ENCODE results near the gene MYL6. TPM values are rescaled to one million over a fixed set of nuclear protein-coding genes. Genes with fewer than 3 reads are reported as not detected.

MYL6 gene
- polyA plus RNA-seq, 1 of the 3 experiments (the other 2 are of a cell fraction): 4,697 TPM

DNA sequence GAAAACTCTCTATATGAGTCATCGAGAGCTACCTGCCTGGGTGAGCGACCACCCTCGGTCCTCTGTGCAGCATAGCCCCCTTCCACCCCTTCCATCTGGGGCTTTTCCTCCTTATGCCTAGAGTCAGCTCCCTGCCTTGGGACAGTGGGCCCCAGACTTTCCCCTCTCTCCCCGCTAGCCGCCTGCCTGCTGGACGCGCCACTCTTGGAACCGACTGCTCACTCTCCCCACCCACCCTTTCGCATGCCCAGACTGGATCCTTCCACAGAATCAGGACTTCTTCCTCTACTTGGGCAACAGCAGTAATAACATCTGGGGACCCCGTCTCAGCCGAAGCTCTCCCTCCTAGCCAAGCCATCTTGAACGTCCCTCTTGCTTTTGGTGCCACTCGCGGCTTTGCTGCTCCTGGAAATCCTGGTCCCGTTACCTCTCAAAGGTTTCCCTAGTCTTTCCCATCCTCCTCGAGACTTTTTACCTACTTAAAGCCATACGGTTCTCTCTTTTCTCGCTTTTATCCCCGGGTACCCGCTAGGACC, 29.4 kb upstream of the MYL6 start:
- Histone ChIP-seq H3K79me2 (ENCODE audit: insufficient read depth) (peaks cover 57% of the 10 kb centered on the region), H3K9me2 (no peaks in the 10 kb centered on the region), H3K9ac (peak overlapping the region; percentile 88), H3K4me3 (ENCODE audit: low read depth in 2 of 2, low read length in 1 of 2) (peak overlapping the region; percentile 67 to 89), H3K4me1 (ENCODE audit: control insufficient read depth in 1 of 2, insufficient read depth in 2 of 2, low read depth in 1 of 2, low read length in 1 of 2) (peaks cover 13 to 23% of the 10 kb centered on the region in 2 experiments), H3K27me3 (ENCODE audit: insufficient read depth) (no peaks in the 10 kb centered on the region), H3K4me2 (peak overlapping the region; percentile 98), H2AFZ (ENCODE audit: low read depth) (peak overlapping the region; percentile 38; the same call in 1 of the 2 replicates), H3K9me3 (no peaks in the 10 kb centered on the region), H3F3A (replicated peaks; ENCODE audit: insufficient read depth) (peaks cover 34% of the 10 kb centered on the region), H3K27ac (ENCODE audit: low read depth in 2 of 2, low read length in 1 of 2) (peak overlapping the region; percentile 74 to 85), H4K20me1 (ENCODE audit: insufficient read depth) (no peaks in the 10 kb centered on the region), H3K36me3 (replicated peaks in 1 of 2; ENCODE audit: control insufficient read depth in 1 of 2, insufficient read depth in 2 of 2, low read length in 1 of 2) (peaks cover 31% of the 10 kb centered on the region in 2 experiments)
- POLR2A ChIA-PET: interaction anchor here (0.6 to 2.9 kb wide), 11 partner anchors 9 to 93 kb away, joined by 3 to 44 read pairs (median 7); partner anchors contain the start of genes MYL6, MYL6B, PA2G4 and RNF41
- CTCF ChIA-PET: interaction anchor here (0.6 to 16.0 kb wide), 16 partner anchors 9 to 243 kb away, joined by 3 to 272 read pairs (median 4); partner anchors contain the start of genes MYL6, MYL6B, RNF41 and SMARCC2
- 1% methylated on average over 18 of the region's 20 CpGs for WGBS (ENCODE audit: low lambda C conversion rate)
- peak; percentile 53 for DNase-seq
- TF ChIP-seq JUND (IDR thresholded peaks at IDR 0.05) (no peak), RCOR1 (IDR thresholded peaks at IDR 0.05; ENCODE audit: low read length) (no peak), GABPA (IDR thresholded peaks at IDR 0.05; ENCODE audit: low read depth) (no peak), ELF1 (IDR thresholded peaks at IDR 0.05) (no peak), RFX5 (IDR thresholded peaks at IDR 0.05; ENCODE audit: low read length) (no peak), YY1 (IDR thresholded peaks at IDR 0.05; ENCODE audit: low read depth) (no peak), EP300 (IDR thresholded peaks at IDR 0.05; ENCODE audit: borderline replicate concordance in 1 of 2, low read depth in 1 of 2, low read length in 1 of 2) (no peak), TCF12 (IDR thresholded peaks at IDR 0.05) (no peak), FOSL2 (IDR thresholded peaks at IDR 0.05; ENCODE audit: borderline replicate concordance, low read depth) (no peak), EZH2phosphoT487 (IDR thresholded peaks at IDR 0.05; ENCODE audit: borderline replicate concordance, low read depth) (no peak), POLR2AphosphoS5 (IDR thresholded peaks at IDR 0.05; ENCODE audit: low read depth, low read length) (no peak), FOXM1 (IDR thresholded peaks at IDR 0.05; ENCODE audit: low read depth) (no peak)
- TF ChIP-seq, protein P1, sequence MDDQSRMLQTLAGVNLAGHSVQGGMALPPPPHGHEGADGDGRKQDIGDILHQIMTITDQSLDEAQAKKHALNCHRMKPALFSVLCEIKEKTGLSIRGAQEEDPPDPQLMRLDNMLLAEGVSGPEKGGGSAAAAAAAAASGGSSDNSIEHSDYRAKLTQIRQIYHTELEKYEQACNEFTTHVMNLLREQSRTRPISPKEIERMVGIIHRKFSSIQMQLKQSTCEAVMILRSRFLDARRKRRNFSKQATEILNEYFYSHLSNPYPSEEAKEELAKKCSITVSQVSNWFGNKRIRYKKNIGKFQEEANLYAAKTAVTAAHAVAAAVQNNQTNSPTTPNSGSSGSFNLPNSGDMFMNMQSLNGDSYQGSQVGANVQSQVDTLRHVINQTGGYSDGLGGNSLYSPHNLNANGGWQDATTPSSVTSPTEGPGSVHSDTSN (IDR thresholded peaks at IDR 0.05): no peak
- TF ChIP-seq, protein P2, sequence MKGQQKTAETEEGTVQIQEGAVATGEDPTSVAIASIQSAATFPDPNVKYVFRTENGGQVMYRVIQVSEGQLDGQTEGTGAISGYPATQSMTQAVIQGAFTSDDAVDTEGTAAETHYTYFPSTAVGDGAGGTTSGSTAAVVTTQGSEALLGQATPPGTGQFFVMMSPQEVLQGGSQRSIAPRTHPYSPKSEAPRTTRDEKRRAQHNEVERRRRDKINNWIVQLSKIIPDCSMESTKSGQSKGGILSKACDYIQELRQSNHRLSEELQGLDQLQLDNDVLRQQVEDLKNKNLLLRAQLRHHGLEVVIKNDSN (IDR thresholded peaks at IDR 0.05; ENCODE audit: borderline replicate concordance, low read depth): no peak
- TF ChIP-seq, protein P3, sequence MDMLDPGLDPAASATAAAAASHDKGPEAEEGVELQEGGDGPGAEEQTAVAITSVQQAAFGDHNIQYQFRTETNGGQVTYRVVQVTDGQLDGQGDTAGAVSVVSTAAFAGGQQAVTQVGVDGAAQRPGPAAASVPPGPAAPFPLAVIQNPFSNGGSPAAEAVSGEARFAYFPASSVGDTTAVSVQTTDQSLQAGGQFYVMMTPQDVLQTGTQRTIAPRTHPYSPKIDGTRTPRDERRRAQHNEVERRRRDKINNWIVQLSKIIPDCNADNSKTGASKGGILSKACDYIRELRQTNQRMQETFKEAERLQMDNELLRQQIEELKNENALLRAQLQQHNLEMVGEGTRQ (IDR thresholded peaks at IDR 0.05; ENCODE audit: borderline replicate concordance, low read depth, low read length): no peak
- TF ChIP-seq, protein P4, sequence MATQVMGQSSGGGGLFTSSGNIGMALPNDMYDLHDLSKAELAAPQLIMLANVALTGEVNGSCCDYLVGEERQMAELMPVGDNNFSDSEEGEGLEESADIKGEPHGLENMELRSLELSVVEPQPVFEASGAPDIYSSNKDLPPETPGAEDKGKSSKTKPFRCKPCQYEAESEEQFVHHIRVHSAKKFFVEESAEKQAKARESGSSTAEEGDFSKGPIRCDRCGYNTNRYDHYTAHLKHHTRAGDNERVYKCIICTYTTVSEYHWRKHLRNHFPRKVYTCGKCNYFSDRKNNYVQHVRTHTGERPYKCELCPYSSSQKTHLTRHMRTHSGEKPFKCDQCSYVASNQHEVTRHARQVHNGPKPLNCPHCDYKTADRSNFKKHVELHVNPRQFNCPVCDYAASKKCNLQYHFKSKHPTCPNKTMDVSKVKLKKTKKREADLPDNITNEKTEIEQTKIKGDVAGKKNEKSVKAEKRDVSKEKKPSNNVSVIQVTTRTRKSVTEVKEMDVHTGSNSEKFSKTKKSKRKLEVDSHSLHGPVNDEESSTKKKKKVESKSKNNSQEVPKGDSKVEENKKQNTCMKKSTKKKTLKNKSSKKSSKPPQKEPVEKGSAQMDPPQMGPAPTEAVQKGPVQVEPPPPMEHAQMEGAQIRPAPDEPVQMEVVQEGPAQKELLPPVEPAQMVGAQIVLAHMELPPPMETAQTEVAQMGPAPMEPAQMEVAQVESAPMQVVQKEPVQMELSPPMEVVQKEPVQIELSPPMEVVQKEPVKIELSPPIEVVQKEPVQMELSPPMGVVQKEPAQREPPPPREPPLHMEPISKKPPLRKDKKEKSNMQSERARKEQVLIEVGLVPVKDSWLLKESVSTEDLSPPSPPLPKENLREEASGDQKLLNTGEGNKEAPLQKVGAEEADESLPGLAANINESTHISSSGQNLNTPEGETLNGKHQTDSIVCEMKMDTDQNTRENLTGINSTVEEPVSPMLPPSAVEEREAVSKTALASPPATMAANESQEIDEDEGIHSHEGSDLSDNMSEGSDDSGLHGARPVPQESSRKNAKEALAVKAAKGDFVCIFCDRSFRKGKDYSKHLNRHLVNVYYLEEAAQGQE (IDR thresholded peaks at IDR 0.05; ENCODE audit: low read depth, low read length): no peak

Measured in SK-N-SH (cell line).